NCI-H69 (cell line): ENCODE data around the gene DGCR2.

ENCODE experiments used
- DNase-seq: peaks from one replicate; lab custom pipeline; 2025; lab: John Stamatoyannopoulos, UW

DGCR2 gene

GRCh38 chr22:19146215-19146968, 24.2 kb upstream of the DGCR2 start:
- DNase-seq: no peak

- DNase-seq: no peak
Measured at GRCh38 chr22:19143967-19144400, 21.8 kb upstream of the DGCR2 start.

GRCh38 chr22:19143212-19143611, 21.0 kb upstream of the DGCR2 start:
- no peak for DNase-seq

- no peak for DNase-seq
Measured at GRCh38 chr22:19142394-19142793, 20.2 kb upstream of the DGCR2 start.

- DNase-seq: no peak
Measured at GRCh38 chr22:19139974-19140373, 17.8 kb upstream of the DGCR2 start.

GRCh38 chr22:19139001-19139356, 16.8 kb upstream of the DGCR2 start:
- no peak for DNase-seq

- DNase-seq: no peak
Measured at GRCh38 chr22:19138217-19139000, 16.2 kb upstream of the DGCR2 start.

GRCh38 chr22:19137384-19138216, 15.4 kb upstream of the DGCR2 start:
- DNase-seq: no peak

GRCh38 chr22:19136915-19137314, 14.7 kb upstream of the DGCR2 start:
- no peak for DNase-seq

- DNase-seq: no peak
Measured at GRCh38 chr22:19134874-19135273, 12.7 kb upstream of the DGCR2 start.

GRCh38 chr22:19134176-19134831, 12.1 kb upstream of the DGCR2 start:
- DNase-seq: no peak

- no peak for DNase-seq
Measured at GRCh38 chr22:19133561-19133960, 11.3 kb upstream of the DGCR2 start.

GRCh38 chr22:19132693-19133400, 10.6 kb upstream of the DGCR2 start:
- no peak for DNase-seq

GRCh38 chr22:19132153-19132552, 9.9 kb upstream of the DGCR2 start:
- no peak for DNase-seq

- no peak for DNase-seq
Measured at GRCh38 chr22:19131685-19132015, 9.4 kb upstream of the DGCR2 start.

- DNase-seq: no peak
Measured at GRCh38 chr22:19130959-19131684, 8.9 kb upstream of the DGCR2 start, which contains the start of gene TSSK2. Gene TSSK2 (plus strand): TSS chr22:19131308. CDS start chr22:19131400, 92 bp downstream.

GRCh38 chr22:19129871-19130270, 7.7 kb upstream of the DGCR2 start:
- no peak for DNase-seq

- DNase-seq: no peak
Measured at GRCh38 chr22:19128946-19129727, 6.9 kb upstream of the DGCR2 start.

GRCh38 chr22:19128009-19128401, 5.8 kb upstream of the DGCR2 start:
- no peak for DNase-seq
